Body of pancreas (tissue), 4 donors: ENCODE data around the gene SPAG8. TPM values are rescaled to one million over a fixed set of nuclear protein-coding genes. Genes with fewer than 3 reads are reported as not detected.
A peak's percentile ranks its signal among the peaks of the same experiment; 100 is the strongest.

Experiments used
- ATAC-seq: fragments of 150-250 bp; one replicate; pipeline ENCODE4 v1.9.1; 2016
- DNase-seq, 4 donors: peaks; one replicate each; pipeline ENCODE4 v3.0.0-alpha.2; 2019
- H3K27ac ChIP-seq, 4 donors: fragments of 200-600 bp; sonication (generic); 1 replicate in 3 of 4; 2 replicates in 1 of 4; pipeline versions ENCODE4 v1.5.1 to v1.6.1; 2016 to 2019; ENCODE audit warnings: mild to moderate bottlenecking in 1 of 4, mixed read lengths in 1 of 4, moderate library complexity in 1 of 4
- H3K27me3 ChIP-seq, 2 donors: fragments of 200-600 bp; sonication (generic); one replicate each; pipeline ENCODE4 v1.6.0; 2016; ENCODE audit warnings: mild to moderate bottlenecking in 1 of 2
- H3K36me3 ChIP-seq, 2 donors: fragments of 200-600 bp; sonication (generic); replicated peaks in 1 of 2; 2 replicates each; pipeline ENCODE4 v1.5.1; 2016; ENCODE audit warnings: low read depth in 2 of 2; ENCODE audit not compliant: insufficient read depth in 1 of 2
- H3K4me1 ChIP-seq: fragments of 200-600 bp; sonication (generic); one replicate; pipeline ENCODE4 v1.6.0; 2016
- H3K4me3 ChIP-seq, 2 donors: fragments of 200-600 bp; sonication (generic); 1 replicate in 1 of 2; 2 replicates in 1 of 2; pipeline ENCODE4 v1.5.1; 2016 to 2019
- H3K9me3 ChIP-seq, 3 donors: fragments of 200-600 bp; sonication (generic); 1 replicate in 2 of 3; 2 replicates in 1 of 3; pipeline ENCODE4 v1.5.1; 2016
- CTCF ChIP-seq, 7 experiments: fragments of 450-650 bp in 4 of 7; fragments of 200-600 bp in 3 of 7; sonication (generic) in 3 of 7; IDR thresholded peaks; one replicate each; pipeline ENCODE4 v1.5.1; 2016 to 2019; ENCODE audit warnings: antibody characterized with exemption in 7 of 7
- POLR2A ChIP-seq, 3 donors: fragments of 450-650 bp; IDR thresholded peaks; one replicate each; pipeline ENCODE4 v1.6.1; 2016; ENCODE audit warnings: antibody characterized with exemption in 3 of 3, mild to moderate bottlenecking in 2 of 3
- WGBS, 2 donors: methylation state at CpG; one replicate each; pipeline ENCODE4 v1.1.5; 2017; 5-methylcytosine and 5-hydroxymethylcytosine counted together
- intact Hi-C: fragments of 100-400 bp; cut with DNase I; formaldehyde crosslinking; loops from one replicate; pipeline ENCODE4 v1.15.1; 2023
- total RNA-seq, 2 donors: library from RNA; depleted of rRNA; stranded (reverse); fragments of >200 nt; gene quantifications; one replicate each; pipeline ENCODE4 v1.1.0, GENCODE V29; 2016

Gene SPAG8
- total RNA-seq, 2 donors from 2014 or later: 1.6 TPM; not detected in 1

GRCh38 chr9:35852267-35852815, 40.3 kb upstream of the SPAG8 start:
- ATAC-seq (no peak), DNase-seq (no peak)
- H3K27me3 ChIP-seq: no peaks in the 10 kb centered on the region
- no peaks in the 10 kb centered on the region for H3K9me3 ChIP-seq
- WGBS, 2 donors: 77 to 95% methylated on average over 2 of the region's 2 CpGs
- H3K36me3 ChIP-seq: no peaks in the 10 kb centered on the region
- no peak overlapping the region for H3K4me3 ChIP-seq
- H3K27ac ChIP-seq: no peak overlapping the region
- TF ChIP-seq CTCF (IDR thresholded peaks at IDR 0.05) (no peak), POLR2A (IDR thresholded peaks at IDR 0.05) (no peak)
- no peaks in the 10 kb centered on the region for H3K4me1 ChIP-seq
- intact Hi-C loops: no loop called here

- DNase-seq (no peak), ATAC-seq (no peak)
- 80 to 86% methylated on average over 4 of the region's 4 CpGs for WGBS, 2 donors
- intact Hi-C loops: no loop called here
- Histone ChIP-seq H3K27ac (no peak overlapping the region), H3K27me3 (no peaks in the 10 kb centered on the region), H3K4me3 (no peak overlapping the region), H3K9me3 (no peaks in the 10 kb centered on the region), H3K4me1 (peaks cover 13% of the 10 kb centered on the region), H3K36me3 (no peaks in the 10 kb centered on the region)
- TF ChIP-seq POLR2A (IDR thresholded peaks at IDR 0.05): no peak
- no peak for TF ChIP-seq CTCF (IDR thresholded peaks at IDR 0.05)
Measured at GRCh38 chr9:35847792-35848572, 35.9 kb upstream of the SPAG8 start.

- Histone ChIP-seq H3K27ac (no peak overlapping the region), H3K4me1 (peaks cover 13% of the 10 kb centered on the region), H3K4me3 (no peak overlapping the region), H3K27me3 (no peaks in the 10 kb centered on the region), H3K36me3 (no peaks in the 10 kb centered on the region), H3K9me3 (no peaks in the 10 kb centered on the region)
- intact Hi-C loops: no loop called here
- no peak for ATAC-seq
- DNase-seq: peak in 1 of 4 donors; percentile 38
- TF ChIP-seq POLR2A (IDR thresholded peaks at IDR 0.05): no peak
- no peak for TF ChIP-seq CTCF (IDR thresholded peaks at IDR 0.05)
- WGBS, 2 donors: 61 to 85% methylated on average over 23 to 53 of the region's 53 CpGs
Measured at GRCh38 chr9:35845824-35846771, 34.0 kb upstream of the SPAG8 start.

- TF ChIP-seq POLR2A (IDR thresholded peaks at IDR 0.05) (no peak), CTCF (IDR thresholded peaks at IDR 0.05) (no peak)
- Histone ChIP-seq H3K27ac (peak overlapping the region in 2 of 4 donors; percentile 35 to 36), H3K27me3 (no peaks in the 10 kb centered on the region), H3K36me3 (no peaks in the 10 kb centered on the region), H3K9me3 (no peaks in the 10 kb centered on the region), H3K4me1 (peaks cover 13% of the 10 kb centered on the region), H3K4me3 (no peak overlapping the region)
- ATAC-seq (peak; percentile 57), DNase-seq (peak; percentile 32 to 83 (median 54))
- 46 to 57% methylated on average over 7 of the region's 7 CpGs for WGBS, 2 donors
- intact Hi-C loops: no loop called here
Measured at GRCh38 chr9:35844628-35845270, 32.7 kb upstream of the SPAG8 start.
